Heart left ventricle (tissue), 13 donors: ENCODE data around the gene CMTM5.

Experiments
- CTCF ChIP-seq, 12 donors: fragments of 200-600 bp; sonication (generic) in 4 of 12; IDR thresholded peaks; one replicate each; pipeline versions ENCODE4 v1.5.0 to v1.8.0; 2018 to 2022; ENCODE audit warnings: antibody characterized with exemption in 12 of 12, mild to moderate bottlenecking in 5 of 12
- POLR2A ChIP-seq, 2 donors: fragments of 450-650 bp; IDR thresholded peaks; one replicate each; pipeline ENCODE4 v1.6.1; 2017; ENCODE audit warnings: antibody characterized with exemption in 2 of 2, mild to moderate bottlenecking in 2 of 2, moderate library complexity in 2 of 2
- donor health status: ischemic (EF 13 %, LVEDD 7.1; RV severe dilation, severe dysfunction).
- donor health status: DM: no; HTN: yes; CAD: no.
- donor health status: DM: no; HTN: no; CAD: no.
- donor health status: ischemic (EF 25% LVEDD 6.9; RV normal size, moderate dysfunction).
- donor health status: ischemic (EF 25% LVEDD 5.7; RV mildly dilated, moderate dysfunction).
- donor health status: ischemic (EF 35%, LVEDD 5.7; RV mildly dilated, moderate dysfunction).
- donor health status: nonischemic (EF 11% LVEDD 7.7; RV severe dilation, severe dysfunction).
- donor health status: DM: yes; HTN: yes; CAD: no.
- donor health status: PGD.
- donor health status: ischemic (EF 29% LVEDD 5.4; RV normal size, mild dysfunction).
- donor health status: nonischemic (EF 23%, LVEDD 6.1; RV moderate dilation, normal function).

GRCh38 chr14:23345987-23346692, 30.7 kb upstream of the CMTM5 start:
- TF ChIP-seq CTCF (IDR thresholded peaks at IDR 0.05) (no peak), POLR2A (IDR thresholded peaks at IDR 0.05) (no peak)
